H1 (cell line): ENCODE results near the gene HNRNPA1. TPM values are rescaled to one million over a fixed set of nuclear protein-coding genes. Genes with fewer than 3 reads are reported as not detected.

Experiments used
- CTCF ChIA-PET: fragments of 300-600 bp; sonication (Branson Sonifier 250); formaldehyde crosslinking; loops from one replicate; lab custom pipeline; 2021; ENCODE audit not compliant: partially characterized antibody; lab: Charles Lee
- POLR2A ChIA-PET: fragments of 300-600 bp; sonication (Branson Sonifier 250); formaldehyde crosslinking; loops from one replicate; lab custom pipeline; 2021; ENCODE audit warnings: inconsistent platforms; ENCODE audit not compliant: partially characterized antibody; lab: Charles Lee
- DNase-seq, 2 experiments: peaks; one replicate each; pipeline versions ENCODE4 v3.0.0 to v3.0.0-alpha.2; 2010 to 2022; ENCODE audit warnings: low spot score in 2 of 2, low read depth in 1 of 2, mixed read lengths in 1 of 2
- FAIRE-seq: peaks from 2 replicates; lab custom pipeline; 2011; peaks lifted over from hg19 to GRCh38; lab: Jason Lieb, UNC
- H2AFZ ChIP-seq: 2 replicates; pipeline ENCODE4 v1.8.1; 2012; ENCODE audit warnings: low read length, inconsistent platforms
- H2AK5ac ChIP-seq: 2 replicates; pipeline ENCODE4 v1.6.1; 2013; ENCODE audit warnings: low read depth, low read length
- H2BK120ac ChIP-seq: replicated peaks from 2 replicates; pipeline ENCODE3; 2013; ENCODE audit warnings: low read depth, low read length, inconsistent platforms
- H2BK12ac ChIP-seq: 2 replicates; pipeline ENCODE4 v1.6.1; 2013; ENCODE audit warnings: low read depth, low read length
- H2BK15ac ChIP-seq: 2 replicates; pipeline ENCODE4 v1.6.1; 2013; ENCODE audit warnings: low read length
- H2BK20ac ChIP-seq: 2 replicates; pipeline ENCODE4 v1.6.1; 2013; ENCODE audit warnings: low read length
- H2BK5ac ChIP-seq: 2 replicates; pipeline ENCODE4 v1.6.1; 2013; ENCODE audit warnings: low read depth, low read length
- H3K14ac ChIP-seq: 2 replicates; pipeline ENCODE4 v1.6.1; 2013; ENCODE audit warnings: inconsistent platforms; ENCODE audit not compliant: insufficient read length
- H3K18ac ChIP-seq: 2 replicates; pipeline ENCODE4 v1.6.1; 2013; ENCODE audit warnings: low read length; ENCODE audit errors: extremely low read depth
- H3K23ac ChIP-seq: 2 replicates; pipeline ENCODE4 v1.6.1; 2013; ENCODE audit warnings: inconsistent platforms; ENCODE audit not compliant: insufficient read length
- H3K23me2 ChIP-seq: 2 replicates; pipeline ENCODE4 v1.6.1; 2013; ENCODE audit warnings: low read depth, low read length
- H3K27ac ChIP-seq: 2 replicates; pipeline ENCODE4 v1.6.1; 2011; ENCODE audit warnings: low read depth, low read length, inconsistent platforms
- H3K27me3 ChIP-seq, 4 experiments: replicated peaks in 1 of 4; 1 replicate in 1 of 4; 2 replicates in 3 of 4; pipeline versions ENCODE4 v1.6.1 to v1.8.1; 2011 to 2013; ENCODE audit warnings: low read length in 3 of 4, mild to moderate bottlenecking in 3 of 4, inconsistent platforms in 2 of 4, mixed read lengths in 2 of 4, moderate library complexity in 1 of 4; ENCODE audit not compliant: control insufficient read depth in 3 of 4, insufficient read depth in 3 of 4; ENCODE audit errors: extremely low read depth in 1 of 4
- H3K36me3 ChIP-seq, 4 experiments: 2 replicates each; pipeline versions ENCODE4 v1.6.1 to v1.8.1; 2011 to 2013; ENCODE audit warnings: mild to moderate bottlenecking in 4 of 4, low read length in 3 of 4, moderate library complexity in 2 of 4, control low read depth in 1 of 4, inconsistent platforms in 1 of 4; ENCODE audit not compliant: insufficient read depth in 4 of 4, control insufficient read depth in 2 of 4
- H3K4ac ChIP-seq: replicated peaks from 2 replicates; pipeline ENCODE3; 2013; ENCODE audit warnings: low read length, low read depth, mixed read lengths, inconsistent platforms; ENCODE audit not compliant: insufficient read length
- H3K4me1 ChIP-seq, 4 experiments: replicated peaks in 1 of 4; 1 replicate in 1 of 4; 2 replicates in 3 of 4; pipeline versions ENCODE4 v1.6.1 to v1.8.1; 2011 to 2013; ENCODE audit warnings: low read length in 3 of 4, inconsistent platforms in 2 of 4, mixed read lengths in 1 of 4; ENCODE audit not compliant: insufficient read depth in 4 of 4, control insufficient read depth in 3 of 4
- H3K4me2 ChIP-seq, 2 experiments: 2 replicates each; pipeline versions ENCODE4 v1.6.1 to v1.8.1; 2011 to 2013; ENCODE audit warnings: low read depth in 2 of 2, low read length in 2 of 2, control low read depth in 1 of 2, inconsistent platforms in 1 of 2, mild to moderate bottlenecking in 1 of 2; ENCODE audit not compliant: insufficient read depth in 1 of 2
- H3K4me3 ChIP-seq, 4 experiments: fragments of 200-600, 300-600 bp in 1 of 4; sonication (generic), shearing (Covaris generic), sonication (Bioruptor Twin) in 1 of 4; 2 replicates each; pipeline versions ENCODE4 v1.5.1 to v1.8.1; 2011 to 2016; ENCODE audit warnings: low read length in 4 of 4, low read depth in 3 of 4, control low read depth in 2 of 4, inconsistent platforms in 2 of 4, mild to moderate bottlenecking in 2 of 4, mixed read lengths in 1 of 4, moderate library complexity in 1 of 4; ENCODE audit not compliant: insufficient read depth in 2 of 4; ENCODE audit errors: extremely low read depth in 1 of 4
- H3K56ac ChIP-seq: replicated peaks from 2 replicates; pipeline ENCODE3; 2013; ENCODE audit warnings: low read depth, mild to moderate bottlenecking, mixed read lengths, low read length, inconsistent platforms; ENCODE audit not compliant: insufficient read length
- H3K79me1 ChIP-seq: 2 replicates; pipeline ENCODE4 v1.6.1; 2013; ENCODE audit warnings: low read depth, low read length, control low read depth
- H3K79me2 ChIP-seq, 2 experiments: 2 replicates each; pipeline versions ENCODE4 v1.6.1 to v1.8.1; 2012 to 2013; ENCODE audit warnings: low read length in 2 of 2, mild to moderate bottlenecking in 2 of 2, inconsistent platforms in 1 of 2; ENCODE audit not compliant: insufficient read depth in 2 of 2, control insufficient read depth in 1 of 2
- H3K9ac ChIP-seq, 4 experiments: replicated peaks in 1 of 4; 1 replicate in 1 of 4; 2 replicates in 3 of 4; pipeline versions ENCODE4 v1.6.1 to v1.8.1; 2011 to 2013; ENCODE audit warnings: low read depth in 3 of 4, low read length in 3 of 4, control low read depth in 2 of 4, mild to moderate bottlenecking in 2 of 4, moderate library complexity in 2 of 4, inconsistent platforms in 1 of 4; ENCODE audit errors: extremely low read depth in 1 of 4
- H3K9me3 ChIP-seq, 2 experiments: 2 replicates each; pipeline versions ENCODE4 v1.6.1 to v1.8.1; 2012 to 2013; ENCODE audit warnings: mild to moderate bottlenecking in 2 of 2, moderate library complexity in 2 of 2, control low read depth in 1 of 2, inconsistent platforms in 1 of 2, low read depth in 1 of 2, low read length in 1 of 2, mixed read lengths in 1 of 2; ENCODE audit not compliant: insufficient read depth in 2 of 2
- H4K20me1 ChIP-seq, 2 experiments: replicated peaks in 1 of 2; 2 replicates each; pipeline versions ENCODE3 to v1.8.1; 2011 to 2013; ENCODE audit warnings: inconsistent platforms in 2 of 2, low read length in 2 of 2, mild to moderate bottlenecking in 1 of 2; ENCODE audit not compliant: insufficient read depth in 2 of 2, control insufficient read depth in 1 of 2
- H4K5ac ChIP-seq: 2 replicates; pipeline ENCODE4 v1.6.1; 2013; ENCODE audit warnings: low read length, low read depth, mixed read lengths, inconsistent platforms; ENCODE audit not compliant: insufficient read length
- H4K8ac ChIP-seq: 2 replicates; pipeline ENCODE4 v1.8.0; 2013; ENCODE audit warnings: mild to moderate bottlenecking, moderate library complexity, low read length, inconsistent platforms; ENCODE audit not compliant: insufficient read depth; ENCODE audit errors: extremely low read depth
- H4K91ac ChIP-seq: replicated peaks from 2 replicates; pipeline ENCODE3; 2013; ENCODE audit warnings: low read length, mixed read lengths, inconsistent platforms; ENCODE audit not compliant: insufficient read length
- CTCF ChIP-seq, 3 experiments: IDR thresholded peaks; 1 replicate in 2 of 3; 2 replicates in 1 of 3; pipeline versions ENCODE4 v1.5.1 to v1.6.1; 2011; ENCODE audit warnings: low read length in 3 of 3, mild to moderate bottlenecking in 3 of 3, inconsistent platforms in 2 of 3, low read depth in 1 of 3, moderate library complexity in 1 of 3; ENCODE audit not compliant: insufficient read depth in 1 of 3; ENCODE audit errors: control extremely low read depth in 1 of 3
- HDAC2 ChIP-seq, 2 experiments: fragments of 300-600 bp in 1 of 2; sonication (generic) in 1 of 2; IDR thresholded peaks; 2 replicates each; pipeline ENCODE4 v1.6.1; 2011 to 2012; ENCODE audit warnings: low read depth in 2 of 2, low read length in 2 of 2, mild to moderate bottlenecking in 2 of 2, moderate library complexity in 2 of 2, borderline replicate concordance in 1 of 2, inconsistent platforms in 1 of 2
- NRF1 ChIP-seq: IDR thresholded peaks from 2 replicates; pipeline ENCODE4 v1.6.1; 2011; ENCODE audit warnings: mild to moderate bottlenecking, low read depth, low read length, improper control_type of control experiment
- PHF8 ChIP-seq: fragments of 200-600 bp; sonication (generic); conservative IDR thresholded peaks from 2 replicates; pipeline ENCODE4 v1.7.1; 2012; ENCODE audit warnings: low read depth, mild to moderate bottlenecking, inconsistent platforms, low read length, moderate library complexity
- POLR2A ChIP-seq, 2 experiments: IDR thresholded peaks; 1 replicate in 1 of 2; 2 replicates in 1 of 2; pipeline ENCODE4 v1.6.1; 2011; ENCODE audit warnings: low read depth in 2 of 2, low read length in 2 of 2, mild to moderate bottlenecking in 2 of 2; ENCODE audit errors: control extremely low read depth in 1 of 2
- RNF2 ChIP-seq: fragments of 200-900, 300-1000 bp; sonication (generic); IDR thresholded peaks from 2 replicates; pipeline ENCODE4 v1.7.1; 2016; ENCODE audit warnings: borderline replicate concordance, low read depth, mild to moderate bottlenecking, antibody characterized with exemption, low read length; ENCODE audit not compliant: poor library complexity, severe bottlenecking; ENCODE audit errors: missing control alignments
- SUZ12 ChIP-seq: fragments of 200-600 bp; sonication (generic); IDR thresholded peaks from 2 replicates; pipeline ENCODE4 v1.6.1; 2012; ENCODE audit warnings: mild to moderate bottlenecking, inconsistent platforms, low read length, moderate library complexity, mixed read lengths
- TCF12 ChIP-seq: IDR thresholded peaks from 2 replicates; pipeline ENCODE4 v1.6.1; 2011; ENCODE audit warnings: low read depth, mild to moderate bottlenecking, low read length
- USF2 ChIP-seq: IDR thresholded peaks from 2 replicates; pipeline ENCODE4 v1.6.1; 2011; ENCODE audit warnings: low read length, improper control_type of control experiment
- polyA plus RNA-seq, 7 experiments: library from polyadenylated mRNA; depleted of rRNA in 3 of 7; stranded (reverse) in 5 of 7; unstranded in 2 of 7; fragments of >200 nt in 5 of 7; fragments of 200-250 nt in 2 of 7; gene quantifications; 1 replicate in 5 of 7; 2 replicates in 1 of 7; 4 replicates in 1 of 7; pipeline versions ENCODE4 v1.2.1 to v1.2.3, GENCODE V29; 2011 to 2013; ENCODE audit warnings: missing spikeins in 2 of 7, mixed read lengths in 2 of 7
- total RNA-seq: library from RNA; stranded (reverse); fragmentation: NEBNext Ultra II Directional; extraction: Animal tissue kit (Norgen Biotek cat#: 25700); gene quantifications from 2 replicates; pipeline ENCODE4 v1.2.1, GENCODE V29; 2021
- TF ChIP-seq, protein P1 (sequence below): IDR thresholded peaks from 2 replicates; pipeline ENCODE4 v1.6.1; 2012; ENCODE audit warnings: inconsistent platforms

HNRNPA1 gene
- total and polyA plus RNA-seq, 2 of the 8 experiments (the other 6 are each of a cell fraction or from before 2014, with no cell fraction given) = 835 to 2,738 TPM

DNA sequence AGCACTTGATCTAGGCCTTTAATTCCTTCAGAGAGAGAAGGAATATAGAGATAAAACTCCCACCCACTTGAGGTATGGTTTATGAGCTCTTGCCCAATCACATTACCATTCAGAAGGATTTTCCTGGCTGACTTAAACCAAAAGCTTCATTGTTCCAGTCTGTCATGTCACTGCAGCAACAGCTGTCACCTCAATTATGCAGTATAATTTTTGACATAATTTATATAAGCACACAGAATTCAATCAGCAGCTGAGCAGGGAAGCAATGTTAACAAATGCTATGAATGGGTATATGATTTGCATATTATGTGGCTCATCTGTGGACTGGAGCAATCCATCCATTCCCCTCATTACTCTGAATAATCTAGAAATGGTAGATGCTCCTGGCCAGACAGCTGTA lies 40.9 kb upstream of the HNRNPA1 start:
- POLR2A ChIA-PET = interaction anchor here (1.0 to 44.8 kb wide), 7 partner anchors 11 to 70 kb away, joined by 3 to 1006 read pairs (median 12); partner anchors contain the start of genes CBX5 and HNRNPA1
- Histone ChIP-seq H3K56ac (no peak overlapping the region), H4K8ac (no peak overlapping the region), H3K14ac (no peak overlapping the region), H3K4me1 (no peaks in the 10 kb centered on the region), H4K5ac (no peak overlapping the region), H4K91ac (no peak overlapping the region), H2BK12ac (no peak overlapping the region), H2BK5ac (no peak overlapping the region), H2BK120ac (no peak overlapping the region), H3K79me2 (no peaks in the 10 kb centered on the region), H3K9ac (no peak overlapping the region), H3K4ac (no peak overlapping the region), H3K23me2 (no peaks in the 10 kb centered on the region), H2BK15ac (no peak overlapping the region), H2BK20ac (no peak overlapping the region), H3K4me2 (no peak overlapping the region), H3K36me3 (peaks cover 11 to 56% (median 32%) of the 10 kb centered on the region in 4 experiments; a peak in 7 of 8 replicates), H3K27ac (no peak overlapping the region), H3K4me3 (no peak overlapping the region), H3K79me1 (no peaks in the 10 kb centered on the region; the same call in 1 of the 2 replicates), H3K18ac (no peak overlapping the region), H3K23ac (no peak overlapping the region), H4K20me1 (peaks cover 0 to 2% of the 10 kb centered on the region in 2 experiments), H2AK5ac (no peak overlapping the region), H3K9me3 (no peaks in the 10 kb centered on the region), H3K27me3 (no peaks in the 10 kb centered on the region), H2AFZ (no peak overlapping the region)
- CTCF ChIA-PET = interaction anchor here (0.7 to 8.6 kb wide), 9 partner anchors 9 to 54 kb away, joined by 3 to 68 read pairs (median 5); no protein-coding TSS in a partner anchor
- FAIRE-seq (no peak), DNase-seq (no peak)
- TF ChIP-seq CTCF (IDR thresholded peaks at IDR 0.05; ENCODE audit: control extremely low read depth in 1 of 3, insufficient read depth in 1 of 3, low read depth in 1 of 3, low read length in 3 of 3) (no peak), TCF12 (no peak), POLR2A (IDR thresholded peaks at IDR 0.05; ENCODE audit: control extremely low read depth in 1 of 2, low read depth in 2 of 2, low read length in 2 of 2) (no peak), SUZ12 (no peak), RNF2 (no peak), HDAC2 (IDR thresholded peaks at IDR 0.05; ENCODE audit: borderline replicate concordance in 1 of 2, low read depth in 2 of 2, low read length in 2 of 2) (no peak), USF2 (no peak), NRF1 (no peak), PHF8 (no peak)
- TF ChIP-seq, protein P1, sequence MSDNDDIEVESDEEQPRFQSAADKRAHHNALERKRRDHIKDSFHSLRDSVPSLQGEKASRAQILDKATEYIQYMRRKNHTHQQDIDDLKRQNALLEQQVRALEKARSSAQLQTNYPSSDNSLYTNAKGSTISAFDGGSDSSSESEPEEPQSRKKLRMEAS = no peak
